Natural killer cell (primary cell): ENCODE data around the gene GNB5. TPM values are rescaled to one million over a fixed set of nuclear protein-coding genes. Genes with fewer than 3 reads are reported as not detected.

Experiments
- ATAC-seq, 3 donors: fragments of 150-1000 bp in 2 of 3; fragments of 200-7000 bp in 1 of 3; cut with Tn5 transposase; 1 replicate in 1 of 3; 2 replicates in 2 of 3; pipeline ENCODE4 v1.10.0; 2021; ENCODE audit warnings: mild to moderate bottlenecking in 2 of 3, moderate library complexity in 2 of 3
- DNase-seq, 2 donors: peaks; one replicate each; pipeline versions ENCODE4 v3.0.0 to v3.0.0-alpha.2; 2013 to 2021; ENCODE audit warnings: mixed read lengths in 1 of 2
- H3K27ac ChIP-seq: one replicate; pipeline ENCODE4 v1.5.1; 2013; ENCODE audit warnings: mild to moderate bottlenecking, low read length
- H3K27me3 ChIP-seq: one replicate; pipeline ENCODE4 v1.6.1; 2013; ENCODE audit warnings: low read length; ENCODE audit not compliant: control insufficient read depth, insufficient read depth
- H3K36me3 ChIP-seq: one replicate; pipeline ENCODE4 v1.6.1; 2013; ENCODE audit warnings: low read length; ENCODE audit not compliant: control insufficient read depth, insufficient read depth
- H3K4me1 ChIP-seq: one replicate; pipeline ENCODE4 v1.6.1; 2013; ENCODE audit warnings: low read length; ENCODE audit not compliant: control insufficient read depth, insufficient read depth
- H3K4me3 ChIP-seq: one replicate; pipeline ENCODE4 v1.5.1; 2013; ENCODE audit warnings: low read length
- H3K9me3 ChIP-seq: one replicate; pipeline ENCODE4 v1.6.1; 2013; ENCODE audit warnings: low read length; ENCODE audit not compliant: control insufficient read depth, insufficient read depth
- H3K27ac Mint-ChIP-seq, 2 donors: one replicate each; pipeline ENCODE4 v1.8.0; 2022; ENCODE audit warnings: mild to moderate bottlenecking in 2 of 2, mixed read lengths in 2 of 2, moderate library complexity in 1 of 2
- H3K27me3 Mint-ChIP-seq, 2 donors: one replicate each; pipeline ENCODE4 v1.8.0; 2022; ENCODE audit warnings: low read depth in 2 of 2, mixed read lengths in 2 of 2
- H3K36me3 Mint-ChIP-seq: one replicate; pipeline ENCODE4 v1.8.0; 2022; ENCODE audit warnings: mixed read lengths
- H3K4me1 Mint-ChIP-seq, 2 donors: one replicate each; pipeline ENCODE4 v1.8.0; 2022; ENCODE audit warnings: mixed read lengths in 2 of 2
- H3K4me3 Mint-ChIP-seq: one replicate; pipeline ENCODE4 v1.8.0; 2022; ENCODE audit warnings: mild to moderate bottlenecking, moderate library complexity, mixed read lengths
- H3K9me3 Mint-ChIP-seq, 2 donors: one replicate each; pipeline ENCODE4 v1.8.0; 2022; ENCODE audit warnings: mixed read lengths in 2 of 2
- CTCF ChIP-seq: fragments of 200-600 bp; IDR thresholded peaks from one replicate; pipeline ENCODE4 v1.8.0; 2022; ENCODE audit warnings: antibody characterized with exemption
- WGBS: methylation state at CpG from one replicate; pipeline ENCODE4 v1.1.7; 2013; ENCODE audit warnings: missing lambda C conversion rate; ENCODE audit not compliant: insufficient coverage; 5-methylcytosine and 5-hydroxymethylcytosine counted together
- intact Hi-C: fragments of 100-400 bp; cut with micrococcal nuclease; formaldehyde crosslinking; loops from one replicate; pipeline ENCODE4 v1.14.2; 2022
- total RNA-seq, 4 donors: library from RNA; stranded (reverse); fragments of 120-200 nt in 1 of 4; gene quantifications; one replicate each; pipeline versions ENCODE4 v1.2.3 to v1.2.4, GENCODE V29; 2013 to 2022

Gene GNB5
- total RNA-seq, 3 donors from 2014 or later (not counting 1 experiment from before 2014, with no cell fraction given), result 22.5 to 31.3 (median 23.0) TPM

DNA sequence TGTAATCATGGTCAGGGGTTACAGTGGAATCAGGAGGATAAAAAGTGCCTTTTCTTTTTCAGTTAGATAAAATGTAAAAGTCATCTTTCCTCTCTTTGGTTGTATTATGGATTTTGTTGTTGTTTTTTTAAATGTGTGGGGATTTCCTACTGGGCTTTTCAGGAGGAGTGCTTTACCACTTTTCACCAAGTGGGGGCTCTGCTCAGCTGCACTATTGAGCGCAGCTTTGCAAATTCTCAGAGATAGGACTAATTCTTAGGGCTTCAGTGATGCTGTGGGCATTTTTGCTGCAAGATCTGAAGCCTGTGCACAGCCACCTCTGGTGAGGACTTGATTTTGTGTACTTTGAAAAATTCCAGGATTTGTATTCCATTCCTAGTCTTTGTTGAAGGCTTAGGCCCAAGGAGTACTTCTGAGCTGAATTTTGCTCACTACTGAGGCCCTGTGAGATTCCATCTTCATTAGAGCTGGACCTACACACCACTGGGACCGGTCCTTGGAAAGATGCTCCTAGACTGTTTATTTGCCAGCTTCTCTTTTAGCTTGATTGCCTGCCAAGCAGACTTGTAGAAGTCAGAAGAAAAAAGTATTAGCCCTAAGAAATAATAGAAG is 7.5 kb downstream of the GNB5 start:
- no peak for TF ChIP-seq CTCF
- 77% methylated on average over 2 of the region's 2 CpGs for WGBS
- H3K4me3 Mint-ChIP-seq, result no peak overlapping the region
- H3K27ac Mint-ChIP-seq, result no peak overlapping the region
- Histone ChIP-seq H3K4me1 (peaks cover 16% of the 10 kb centered on the region), H3K27me3 (no peaks in the 10 kb centered on the region), H3K4me3 (no peak overlapping the region), H3K36me3 (no peaks in the 10 kb centered on the region), H3K27ac (no peak overlapping the region), H3K9me3 (no peaks in the 10 kb centered on the region)
- no peaks in the 10 kb centered on the region for H3K27me3 Mint-ChIP-seq
- H3K36me3 Mint-ChIP-seq, result no peaks in the 10 kb centered on the region
- DNase-seq, result peak in 1 of 2 donors; percentile 62
- intact Hi-C loops, result no loop called here
- no peak for ATAC-seq
- peaks cover 19 to 21% of the 10 kb centered on the region in 2 donors for H3K4me1 Mint-ChIP-seq
- H3K9me3 Mint-ChIP-seq, result no peaks in the 10 kb centered on the region

DNA sequence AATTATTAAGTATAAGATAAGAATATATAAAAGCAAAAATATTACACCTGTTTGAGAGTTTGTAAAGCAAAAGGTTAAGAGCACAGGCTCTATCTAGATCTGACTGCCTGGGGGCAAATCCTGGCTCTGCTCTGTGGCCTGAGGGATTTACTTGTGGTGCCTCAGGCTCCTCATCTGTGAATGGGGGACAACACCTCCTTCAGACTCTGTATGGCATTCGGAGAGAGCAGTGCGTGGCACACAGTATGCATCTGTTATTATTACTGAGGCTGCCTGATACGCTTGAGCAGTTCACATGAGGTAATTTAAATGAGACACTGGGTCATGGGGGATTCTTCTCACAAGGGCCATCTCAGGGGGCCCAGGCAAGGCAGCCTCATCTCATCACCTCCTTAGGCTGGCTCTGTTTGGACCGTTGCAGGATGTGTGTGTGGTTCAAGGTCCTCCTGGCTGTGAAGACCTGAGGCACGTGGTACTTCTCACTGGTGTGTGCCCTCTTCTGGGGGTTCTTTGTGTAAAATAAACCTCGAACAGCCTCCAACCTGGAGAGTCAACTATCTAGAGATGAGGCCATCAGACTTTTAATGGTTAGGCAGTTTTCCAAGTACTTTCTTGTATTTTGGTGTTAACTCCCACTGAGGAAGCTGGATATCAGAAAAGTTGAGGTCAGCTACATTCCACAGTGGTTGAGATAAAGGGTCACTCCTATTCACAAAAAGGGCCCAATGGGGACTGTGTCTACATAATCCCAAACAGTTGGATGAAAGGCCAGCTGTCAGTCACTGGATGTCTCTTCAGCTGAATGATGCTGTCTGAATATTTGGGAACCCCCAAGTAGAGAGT is 9.0 kb downstream of the GNB5 start:
- Histone ChIP-seq H3K36me3 (no peaks in the 10 kb centered on the region), H3K9me3 (no peaks in the 10 kb centered on the region), H3K4me1 (peaks cover 20% of the 10 kb centered on the region), H3K4me3 (no peak overlapping the region), H3K27me3 (no peaks in the 10 kb centered on the region), H3K27ac (no peak overlapping the region)
- TF ChIP-seq CTCF, result no peak
- Mint-ChIP-seq H3K27me3 (no peaks in the 10 kb centered on the region), H3K9me3 (no peaks in the 10 kb centered on the region), H3K4me1 (peaks cover 27 to 28% of the 10 kb centered on the region in 2 donors), H3K27ac (no peak overlapping the region), H3K36me3 (no peaks in the 10 kb centered on the region), H3K4me3 (no peak overlapping the region)
- ATAC-seq, result no peak
- intact Hi-C loops, result loop anchor here (2.0 kb wide), 1 partner anchor 27 kb away; no protein-coding TSS in a partner anchor
- 76% methylated on average over 6 of the region's 6 CpGs for whole genome bisulfite sequencing
- DNase-seq, result peak in 1 of 2 donors; percentile 21

GRCh38 chr15:52180851-52181450 is 10.2 kb downstream of the GNB5 start:
- Histone ChIP-seq H3K4me1 (peaks cover 20% of the 10 kb centered on the region), H3K4me3 (peak overlapping the region; percentile 72), H3K27ac (peak overlapping the region; percentile 91), H3K36me3 (no peaks in the 10 kb centered on the region), H3K27me3 (no peaks in the 10 kb centered on the region), H3K9me3 (no peaks in the 10 kb centered on the region)
- intact Hi-C loops, result loop anchor here (2.0 kb wide), 1 partner anchor 28 kb away; no protein-coding TSS in a partner anchor
- no peaks in the 10 kb centered on the region for H3K9me3 Mint-ChIP-seq
- ATAC-seq (no peak), DNase-seq (no peak)
- no peaks in the 10 kb centered on the region for H3K27me3 Mint-ChIP-seq
- peak overlapping the region; percentile 88 to 98 for H3K27ac Mint-ChIP-seq
- H3K4me3 Mint-ChIP-seq, result peak overlapping the region; percentile 95
- peaks cover 27 to 28% of the 10 kb centered on the region in 2 donors for H3K4me1 Mint-ChIP-seq
- 84% methylated on average over 9 of the region's 10 CpGs for WGBS
- no peak for TF ChIP-seq CTCF
- H3K36me3 Mint-ChIP-seq, result no peaks in the 10 kb centered on the region
